Adrenal gland (tissue), 12 donors: ENCODE measurements around the gene RAPGEF2. TPM values are rescaled to one million over a fixed set of nuclear protein-coding genes. Genes with fewer than 3 reads are reported as not detected.

Experiments used
- DNase-seq, 7 donors: peaks; one replicate each; pipeline ENCODE4 v3.0.0-alpha.2; 2019 to 2020
- H3K27ac ChIP-seq, 5 donors: fragments of 200-600 bp; sonication (generic) in 4 of 5; 1 replicate in 3 of 5; 2 replicates in 2 of 5; pipeline versions ENCODE4 v1.5.1 to v1.8.0; 2016 to 2020; ENCODE audit warnings: mild to moderate bottlenecking in 1 of 5
- H3K27me3 ChIP-seq: fragments of 200-600 bp; 2 replicates; pipeline ENCODE4 v1.8.0; 2021
- H3K36me3 ChIP-seq, 2 donors: fragments of 200-600 bp; replicated peaks in 1 of 2; 1 replicate in 1 of 2; 2 replicates in 1 of 2; pipeline versions ENCODE4 v1.5.1 to v1.8.0; 2018 to 2022
- H3K4me1 ChIP-seq, 2 donors: fragments of 200-600 bp; replicated peaks in 1 of 2; 1 replicate in 1 of 2; 2 replicates in 1 of 2; pipeline versions ENCODE4 v1.5.1 to v1.8.0; 2018 to 2021
- H3K4me3 ChIP-seq, 4 donors: fragments of 200-600 bp; sonication (generic) in 3 of 4; one replicate each; pipeline ENCODE4 v1.5.1; 2016 to 2018
- H3K9me3 ChIP-seq, 3 donors: fragments of 200-600 bp; sonication (generic) in 1 of 3; replicated peaks in 1 of 3; 1 replicate in 2 of 3; 2 replicates in 1 of 3; pipeline versions ENCODE4 v1.5.1 to v1.8.0; 2016 to 2021
- POLR2A ChIP-seq, 2 donors: fragments of 450-650 bp; IDR thresholded peaks; one replicate each; pipeline ENCODE4 v1.6.1; 2017; ENCODE audit warnings: antibody characterized with exemption in 2 of 2, mild to moderate bottlenecking in 2 of 2, moderate library complexity in 1 of 2
- WGBS, 4 donors: extraction: QIAGEN DNeasy Blood & Tissue Kit in 2 of 4; methylation state at CpG; one replicate each; pipeline versions ENCODE4 v1.1.5 to v1.1.7; 2013 to 2017; 5-methylcytosine and 5-hydroxymethylcytosine counted together
- intact Hi-C, 2 donors: fragments of 100-400 bp; cut with DNase I; formaldehyde crosslinking; loops; one replicate each; pipeline versions ENCODE4 v1.14.1 to v1.15.0; 2022 to 2023
- polyA plus RNA-seq, 3 donors: library from polyadenylated mRNA; stranded (reverse); fragments of 200-250 nt in 2 of 3; fragments of 350-450 nt in 1 of 3; fragmentation: Illumina TruSeq in 1 of 3; extraction: RNeasy Lipid Tissue Mini Kit (QIAGEN cat#74804) in 1 of 3; gene quantifications; one replicate each; pipeline ENCODE4 v1.2.3, GENCODE V29; 2013 to 2014
- total RNA-seq, 9 donors: library from RNA; depleted of rRNA in 4 of 9; stranded (reverse); fragments of >200 nt in 4 of 9; fragments of 120-200 nt in 1 of 9; fragmentation: NEBNext Ultra II Directional in 1 of 9; extraction: Animal tissue kit (Norgen Biotek cat#: 25700) in 1 of 9; gene quantifications; one replicate each; pipeline versions ENCODE4 v1.1.0 to v1.2.4, GENCODE V29; 2013 to 2023
- TF ChIP-seq, protein P1 (sequence below), 6 experiments: fragments of 450-650 bp in 4 of 6; fragments of 200-600 bp in 2 of 6; sonication (generic) in 1 of 6; IDR thresholded peaks; 1 replicate in 5 of 6; 2 replicates in 1 of 6; pipeline versions ENCODE4 v1.5.1 to v1.8.0; 2016 to 2021; ENCODE audit warnings: antibody characterized with exemption in 6 of 6, mild to moderate bottlenecking in 2 of 6, moderate library complexity in 1 of 6
- donor health status: healthy with polysubstance abuse.
- donor health status: Bipolar disorder and iron deficiency.
- donor health status: DM: yes; HTN: yes; CAD: no.
- donor health status: DM: no; HTN: no; CAD: no.
- donor health status: DM: no; HTN: no; CAD: no.
- donor health status: DM: yes; HTN: yes; CAD: no.

The RAPGEF2 gene
- total and polyA plus RNA-seq, 12 donors = 5.2 to 53.9 (median 25.3) TPM

DNA sequence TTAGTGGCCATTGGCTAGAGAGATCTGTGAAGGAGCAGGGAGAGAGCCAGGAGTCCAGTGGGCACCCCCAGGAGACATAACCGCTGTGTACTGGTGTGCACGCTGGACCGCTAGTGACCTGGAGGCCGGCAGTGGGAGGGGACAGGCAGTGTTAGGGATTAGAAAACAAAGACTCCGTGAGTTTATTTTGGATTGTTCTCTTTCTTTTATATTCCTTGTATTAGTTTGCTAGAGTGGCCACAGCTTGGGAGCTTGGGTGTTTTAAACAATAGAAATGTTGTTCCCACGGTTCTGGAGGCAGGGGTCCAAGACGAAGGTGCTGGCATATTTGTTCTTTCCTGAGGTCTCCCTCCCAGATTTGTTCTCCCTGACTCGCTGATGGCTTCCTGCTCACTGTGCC lies 266.4 kb downstream of the RAPGEF2 start:
- Histone ChIP-seq H3K27ac (no peak overlapping the region), H3K27me3 (no peaks in the 10 kb centered on the region), H3K4me3 (no peak overlapping the region), H3K36me3 (no peaks in the 10 kb centered on the region), H3K9me3 (no peaks in the 10 kb centered on the region), H3K4me1 (peaks cover 0 to 7% of the 10 kb centered on the region in 2 donors)
- TF ChIP-seq, protein P1, sequence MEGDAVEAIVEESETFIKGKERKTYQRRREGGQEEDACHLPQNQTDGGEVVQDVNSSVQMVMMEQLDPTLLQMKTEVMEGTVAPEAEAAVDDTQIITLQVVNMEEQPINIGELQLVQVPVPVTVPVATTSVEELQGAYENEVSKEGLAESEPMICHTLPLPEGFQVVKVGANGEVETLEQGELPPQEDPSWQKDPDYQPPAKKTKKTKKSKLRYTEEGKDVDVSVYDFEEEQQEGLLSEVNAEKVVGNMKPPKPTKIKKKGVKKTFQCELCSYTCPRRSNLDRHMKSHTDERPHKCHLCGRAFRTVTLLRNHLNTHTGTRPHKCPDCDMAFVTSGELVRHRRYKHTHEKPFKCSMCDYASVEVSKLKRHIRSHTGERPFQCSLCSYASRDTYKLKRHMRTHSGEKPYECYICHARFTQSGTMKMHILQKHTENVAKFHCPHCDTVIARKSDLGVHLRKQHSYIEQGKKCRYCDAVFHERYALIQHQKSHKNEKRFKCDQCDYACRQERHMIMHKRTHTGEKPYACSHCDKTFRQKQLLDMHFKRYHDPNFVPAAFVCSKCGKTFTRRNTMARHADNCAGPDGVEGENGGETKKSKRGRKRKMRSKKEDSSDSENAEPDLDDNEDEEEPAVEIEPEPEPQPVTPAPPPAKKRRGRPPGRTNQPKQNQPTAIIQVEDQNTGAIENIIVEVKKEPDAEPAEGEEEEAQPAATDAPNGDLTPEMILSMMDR (IDR thresholded peaks at IDR 0.05) = no peak
- no peak for TF ChIP-seq POLR2A (IDR thresholded peaks at IDR 0.05)
- 90 to 93% (median 92%) methylated on average over 8 of the region's 8 CpGs for WGBS, 4 donors
- intact Hi-C loops = no loop called here
- DNase-seq = no peak

- Histone ChIP-seq H3K4me1 (peaks cover 0 to 7% of the 10 kb centered on the region in 2 donors), H3K9me3 (no peaks in the 10 kb centered on the region), H3K36me3 (no peaks in the 10 kb centered on the region), H3K27ac (no peak overlapping the region), H3K4me3 (no peak overlapping the region), H3K27me3 (no peaks in the 10 kb centered on the region)
- intact Hi-C loops = no loop called here
- DNase-seq = no peak
- TF ChIP-seq, protein P1 (IDR thresholded peaks at IDR 0.05) = no peak
- TF ChIP-seq POLR2A (IDR thresholded peaks at IDR 0.05) = no peak
- 66 to 82% (median 72%) methylated on average over 1 of the region's 1 CpG for WGBS, 4 donors
Observed at GRCh38 chr4:159370286-159370685, 267.4 kb downstream of the RAPGEF2 start.

GRCh38 chr4:159374749-159375530 lies 272.1 kb downstream of the RAPGEF2 start:
- DNase-seq = no peak
- TF ChIP-seq, protein P1 (IDR thresholded peaks at IDR 0.05) = no peak
- TF ChIP-seq POLR2A (IDR thresholded peaks at IDR 0.05) = no peak
- H3K27ac ChIP-seq = no peak overlapping the region
- H3K27me3 ChIP-seq = no peaks in the 10 kb centered on the region
- H3K9me3 ChIP-seq = no peaks in the 10 kb centered on the region
- intact Hi-C loops = no loop called here
- 57 to 76% (median 67%) methylated on average over 3 of the region's 3 CpGs for WGBS, 4 donors
- no peaks in the 10 kb centered on the region for H3K36me3 ChIP-seq
- H3K4me1 ChIP-seq = no peaks in the 10 kb centered on the region
- H3K4me3 ChIP-seq = no peak overlapping the region

- Histone ChIP-seq H3K27me3 (no peaks in the 10 kb centered on the region), H3K9me3 (no peaks in the 10 kb centered on the region), H3K4me3 (no peak overlapping the region), H3K4me1 (no peaks in the 10 kb centered on the region), H3K36me3 (no peaks in the 10 kb centered on the region), H3K27ac (no peak overlapping the region)
- no peak for TF ChIP-seq POLR2A (IDR thresholded peaks at IDR 0.05)
- TF ChIP-seq, protein P1 (IDR thresholded peaks at IDR 0.05) = no peak
- intact Hi-C loops = no loop called here
- 74 to 88% (median 79%) methylated on average over 5 of the region's 5 CpGs for WGBS, 4 donors
- DNase-seq = no peak
Observed at GRCh38 chr4:159376289-159376688, 273.4 kb downstream of the RAPGEF2 start.
